ENCODE results near the gene POLQ.
"Not testable (repeated sequence)": the region's sequence is repeated elsewhere in the genome, so short reads cannot be mapped to it uniquely, and the experiment has no call there.

Gene POLQ

DNA sequence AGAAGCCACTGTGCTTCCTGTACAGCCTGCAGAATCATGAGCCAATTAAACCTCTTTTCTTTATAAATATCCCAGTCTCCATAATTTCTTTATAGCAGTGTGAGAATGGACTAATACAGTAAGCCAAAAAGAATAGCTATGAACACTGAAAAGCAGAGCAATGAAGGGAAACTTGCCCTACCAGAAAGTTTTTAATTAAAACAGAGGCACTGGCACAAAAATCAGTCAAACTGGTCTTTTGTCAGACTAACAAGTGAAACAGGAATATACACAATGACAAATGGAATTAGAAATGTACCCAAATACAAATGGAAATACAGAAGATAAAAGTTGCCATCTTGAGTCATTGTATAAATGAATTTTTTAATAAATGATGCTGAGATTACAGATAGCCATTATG is 40.5 kb downstream of the POLQ start:
- DNase-seq, result no peak

DNA sequence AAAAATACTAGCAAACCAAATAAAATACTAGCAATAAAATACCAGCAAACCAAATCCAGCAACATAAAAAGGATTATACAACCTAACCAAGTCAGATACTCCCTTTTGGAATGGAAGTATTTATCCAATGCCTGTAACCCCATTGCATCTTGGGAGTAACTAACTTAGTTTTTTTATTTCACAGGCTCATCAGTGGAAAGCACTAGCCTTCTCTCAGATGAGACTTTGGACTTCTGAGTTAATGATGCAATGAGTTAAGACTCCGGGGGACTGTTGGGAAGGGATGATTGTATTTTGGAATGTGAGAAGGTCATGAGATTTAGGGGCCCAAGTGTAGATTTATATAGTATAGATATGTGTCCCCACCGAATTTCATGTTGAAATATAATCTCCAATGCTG is 41.2 kb downstream of the POLQ start:
- no peak for DNase-seq

DNA sequence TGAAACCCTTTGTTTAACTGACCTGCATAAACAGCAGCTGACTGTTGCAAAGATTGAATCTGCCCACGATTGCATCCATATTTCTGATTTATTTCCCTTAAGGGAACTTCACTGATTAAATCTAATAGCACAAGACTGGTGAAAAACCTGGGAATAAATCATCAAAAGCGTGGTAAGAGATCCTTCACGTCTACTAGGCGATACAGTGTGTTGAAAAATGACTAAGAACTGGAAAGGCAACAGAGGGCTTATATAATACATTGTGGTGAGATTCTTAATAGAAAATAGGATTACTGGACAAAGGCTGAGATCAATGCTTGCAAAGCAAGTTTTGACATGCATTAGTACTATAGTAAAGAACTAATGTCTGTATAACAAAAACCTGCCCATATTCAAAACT is 49.0 kb downstream of the POLQ start:
- no peak for DNase-seq

DNA sequence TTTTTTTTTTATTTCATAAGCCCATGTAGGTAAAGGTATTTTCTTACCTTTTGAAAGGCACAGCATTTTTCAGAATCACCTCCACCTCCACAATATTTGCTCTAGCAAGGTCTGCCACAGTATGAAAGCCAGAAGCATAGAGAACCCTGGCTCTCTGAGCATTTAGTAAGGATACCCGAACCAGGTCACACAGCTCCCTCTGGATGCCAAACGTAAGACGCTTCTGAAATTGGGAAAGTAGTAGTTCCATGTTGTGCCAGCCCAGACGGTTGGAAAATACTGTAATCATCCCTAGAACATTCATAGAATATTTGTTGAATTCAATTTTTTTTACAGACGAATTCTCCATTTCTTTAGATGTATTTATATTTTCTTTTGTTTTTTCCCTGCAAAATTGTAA is 52.4 kb downstream of the POLQ start:
- no peak for DNase-seq

DNA sequence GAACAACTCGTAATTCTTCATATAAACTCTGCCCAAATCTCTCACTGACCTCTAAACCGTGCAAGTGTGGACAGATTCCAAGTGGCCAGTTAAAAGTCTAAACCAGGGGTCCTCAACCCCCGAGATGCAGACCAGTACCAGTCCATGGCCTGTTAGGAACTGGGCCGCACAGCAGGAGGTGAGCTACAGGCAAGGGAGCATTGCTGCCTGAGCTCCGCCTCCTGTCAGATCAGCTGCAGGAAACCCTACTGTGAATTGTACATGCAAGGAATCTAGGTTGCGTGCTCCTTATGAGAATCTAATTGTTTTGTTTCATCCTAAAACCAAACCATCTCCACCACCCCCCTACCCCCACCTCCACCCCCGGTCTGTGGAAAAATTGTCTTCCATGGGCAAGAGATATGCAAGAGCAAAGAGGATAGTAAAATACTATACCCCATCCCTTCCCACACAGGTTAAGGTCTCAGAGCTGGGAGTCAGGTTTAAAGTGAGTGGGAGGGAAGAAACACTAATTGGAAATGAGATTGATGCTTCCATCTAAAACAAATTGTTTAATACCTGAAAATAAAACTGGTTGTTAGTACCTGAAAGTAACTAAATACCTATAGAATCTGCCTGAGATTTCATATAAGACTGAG is 54.0 kb downstream of the POLQ start:
- DNase-seq, result no peak

DNA sequence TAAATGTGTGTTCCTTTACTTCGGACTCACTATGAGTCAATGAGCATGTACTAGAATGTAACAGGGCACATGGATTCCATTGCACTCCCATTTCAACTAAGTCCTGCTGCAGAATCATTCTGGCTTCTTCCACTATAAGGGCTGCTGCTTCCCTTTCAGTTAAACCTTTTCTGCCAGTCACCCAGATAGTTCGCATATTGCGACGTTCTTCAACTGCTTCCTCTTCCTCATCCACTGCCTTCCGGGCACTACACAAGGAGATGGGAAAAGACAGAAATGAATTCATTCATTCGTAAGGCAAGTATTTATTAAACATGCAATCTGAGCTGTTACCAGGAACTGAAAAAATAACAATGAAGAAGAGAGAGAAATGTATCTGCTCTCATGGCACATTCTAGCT is 55.6 kb downstream of the POLQ start:
- DNase-seq, result peak; percentile 7

DNA sequence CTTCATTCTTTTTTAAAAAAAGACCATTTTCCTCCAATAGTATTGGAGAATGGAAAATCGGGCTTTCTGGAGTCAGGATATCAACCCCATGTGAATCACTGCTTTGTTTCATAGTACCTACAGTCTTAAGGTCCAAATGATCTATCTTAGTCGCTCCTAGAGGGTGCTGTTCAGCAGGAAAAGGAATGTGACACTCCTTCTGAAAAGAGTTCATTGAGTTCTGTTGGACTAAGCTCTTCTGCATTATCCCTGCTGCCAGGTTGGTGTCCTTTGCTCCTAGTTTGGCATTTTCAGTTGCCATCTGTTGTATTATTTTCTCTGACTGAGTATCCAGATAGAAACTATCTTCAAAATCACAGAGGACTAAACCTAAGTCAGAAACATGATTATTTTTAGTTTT is 57.2 kb downstream of the POLQ start:
- DNase-seq, result peak; percentile 5

DNA sequence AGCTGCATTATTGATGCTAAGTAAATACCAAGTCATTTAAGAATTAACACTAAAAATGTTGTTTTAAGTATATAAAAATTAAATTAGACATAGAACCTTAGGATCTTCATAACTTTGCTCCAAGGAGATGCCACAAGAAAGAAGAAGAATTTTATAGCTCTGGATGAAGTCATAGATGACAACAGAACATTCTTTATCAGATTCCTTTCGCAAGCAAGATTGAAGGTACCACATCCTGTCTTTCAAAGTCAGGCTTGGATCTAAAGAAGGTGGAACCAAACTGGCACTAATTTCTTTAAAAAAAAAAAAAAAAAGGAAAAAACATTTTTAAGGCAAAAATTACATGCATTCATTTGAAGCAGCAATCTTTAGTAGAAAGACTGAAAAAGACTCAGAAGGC is 62.5 kb downstream of the POLQ start:
- DNase-seq, result peak; percentile 29

DNA sequence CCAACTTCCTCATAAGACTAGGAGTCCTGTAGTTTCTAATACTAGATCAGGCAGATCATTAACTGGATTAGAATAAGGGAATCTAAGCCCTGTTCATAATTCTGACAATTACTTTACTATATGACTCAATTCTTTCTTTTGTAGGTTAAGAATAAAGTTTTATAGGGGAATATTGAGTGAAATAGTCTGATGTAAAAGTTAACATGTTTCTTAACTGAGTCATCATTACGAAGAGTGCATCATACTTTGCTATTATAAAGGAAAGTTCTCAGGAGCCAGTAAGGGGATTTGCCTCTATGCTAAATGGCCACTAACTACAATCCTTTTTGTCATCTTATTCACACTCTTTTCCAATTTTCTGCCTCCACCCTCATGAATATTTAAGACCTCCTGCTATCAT is 63.1 kb downstream of the POLQ start:
- no peak for DNase-seq

DNA sequence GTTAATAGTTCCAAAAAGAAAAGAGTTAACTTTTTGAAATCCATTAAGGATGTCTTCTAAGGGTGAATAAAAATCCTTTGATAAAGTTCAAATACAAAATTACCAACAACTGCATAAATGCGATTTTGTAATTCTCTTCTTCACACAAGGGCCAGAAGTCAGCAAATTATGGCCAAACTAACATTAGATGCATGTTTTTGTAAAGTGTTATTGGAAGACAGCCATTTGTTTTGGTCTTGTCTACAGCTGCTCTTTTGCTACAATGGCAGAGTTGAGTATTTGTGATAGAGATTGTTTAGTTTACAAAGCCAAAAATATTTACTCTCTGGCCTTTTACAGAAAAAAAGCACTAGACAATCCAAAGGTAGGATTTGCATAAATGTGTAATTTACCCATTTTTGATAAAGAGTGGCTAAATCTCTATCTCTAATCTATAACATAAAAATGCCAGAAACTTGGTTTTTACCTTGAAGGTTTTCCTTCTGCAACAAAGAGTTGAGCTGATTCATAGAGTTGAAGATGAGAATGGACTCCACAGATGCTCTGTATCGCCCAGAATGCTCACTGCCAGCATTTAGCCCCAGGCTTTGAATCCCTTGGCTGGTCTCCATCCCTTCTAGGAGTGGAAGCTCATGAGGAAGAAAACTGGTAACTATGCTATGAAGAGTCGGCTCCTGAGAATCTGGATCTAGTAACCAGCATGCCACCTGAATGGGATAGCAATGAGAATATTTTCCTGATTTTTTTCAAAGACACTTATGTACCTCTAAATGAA is 64.5 kb downstream of the POLQ start:
- no peak for DNase-seq

DNA sequence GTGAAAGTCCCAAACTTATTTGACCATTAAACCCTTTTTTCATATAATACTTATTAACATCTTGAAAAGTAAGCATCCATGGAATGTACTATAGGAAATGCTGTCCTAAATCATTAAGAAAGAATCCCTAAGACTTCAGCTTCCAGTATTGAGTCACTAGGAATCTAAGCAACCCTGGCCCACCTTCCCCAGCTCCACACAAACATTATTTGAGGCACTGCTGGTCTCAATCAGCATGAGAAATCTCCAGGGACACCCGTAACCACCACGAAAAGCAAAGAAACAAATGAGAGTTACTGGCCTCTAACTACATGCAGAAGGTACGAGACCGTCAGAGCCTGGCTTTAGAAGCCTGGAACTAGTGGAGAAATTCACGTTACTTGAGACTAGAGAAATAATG is 68.2 kb downstream of the POLQ start:
- no peak for DNase-seq

DNA sequence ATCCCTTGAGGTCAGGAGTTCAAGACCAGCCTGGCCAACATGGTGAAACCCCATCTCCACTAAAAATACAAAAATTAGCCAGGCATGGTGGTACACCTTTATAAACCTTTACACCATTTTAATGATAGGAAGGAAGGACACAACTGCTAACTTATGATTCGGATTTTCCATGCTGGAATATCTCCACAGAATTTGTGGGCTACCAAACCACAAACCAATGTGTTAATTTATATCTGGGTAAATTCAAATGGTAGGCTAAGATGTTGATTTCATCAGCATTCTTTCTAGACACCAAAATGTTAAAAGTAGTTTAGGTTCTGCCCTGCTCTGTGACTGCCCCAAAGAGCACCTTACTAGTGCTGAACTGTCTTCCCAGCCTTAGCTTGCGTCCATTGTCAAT is 72.8 kb downstream of the POLQ start:
- DNase-seq, result no peak

DNA sequence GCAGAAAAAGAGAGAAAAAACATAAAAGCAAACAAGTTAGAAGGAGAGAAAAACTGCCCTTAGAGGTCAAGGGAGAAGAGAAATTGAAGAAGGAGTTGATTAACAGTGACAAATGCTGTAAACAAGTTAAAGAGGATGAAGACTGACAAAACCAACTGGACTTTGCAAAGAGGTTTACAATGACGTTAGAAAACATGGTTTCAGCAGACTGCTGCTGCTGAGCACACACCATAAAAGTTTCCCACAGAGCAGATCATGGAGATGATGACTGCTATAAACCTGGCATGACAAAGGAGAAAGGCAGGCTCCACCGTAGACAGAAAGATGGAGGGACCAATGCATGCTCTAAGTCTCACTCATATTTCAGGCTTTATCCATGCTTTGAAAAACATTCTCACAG is 78.7 kb downstream of the POLQ start:
- no peak for DNase-seq

DNA sequence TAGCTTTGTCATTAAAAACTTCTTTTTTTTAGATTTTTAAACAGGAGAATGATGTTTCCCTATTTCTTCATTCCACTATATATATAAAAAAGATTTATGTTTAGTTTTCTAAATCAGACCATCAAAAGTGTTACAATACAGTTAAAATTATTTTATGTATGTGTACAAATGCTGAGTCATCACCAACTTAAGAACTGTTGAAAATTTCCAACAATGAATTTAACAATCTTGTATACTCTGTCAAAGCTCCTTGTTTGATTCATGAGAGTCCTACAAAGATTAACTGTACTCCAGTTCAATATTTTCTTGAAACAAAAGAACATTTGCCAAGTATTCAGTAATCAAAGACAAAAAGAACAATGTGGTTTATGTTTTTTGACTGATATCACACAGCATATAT is 82.0 kb downstream of the POLQ start:
- DNase-seq, result peak; percentile 16

DNA sequence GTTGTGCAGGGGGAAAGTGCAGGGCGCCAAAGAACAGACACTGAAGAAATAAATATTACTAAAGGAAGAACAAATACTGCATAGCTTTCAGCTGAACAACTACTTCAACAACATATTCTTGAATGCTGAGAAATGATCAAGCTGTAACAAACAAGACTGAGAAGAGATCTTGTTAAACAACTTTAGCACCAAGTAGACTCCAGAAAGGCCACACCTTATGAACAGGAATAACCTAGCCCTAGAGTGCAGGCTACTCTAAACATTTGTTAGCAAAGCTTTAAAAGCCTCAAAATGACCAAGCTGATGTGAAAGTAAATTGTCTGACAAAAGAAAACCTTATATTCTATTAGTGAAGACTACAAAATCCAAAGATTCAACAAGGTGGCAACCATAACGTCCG is 83.2 kb downstream of the POLQ start:
- no peak for DNase-seq

DNA sequence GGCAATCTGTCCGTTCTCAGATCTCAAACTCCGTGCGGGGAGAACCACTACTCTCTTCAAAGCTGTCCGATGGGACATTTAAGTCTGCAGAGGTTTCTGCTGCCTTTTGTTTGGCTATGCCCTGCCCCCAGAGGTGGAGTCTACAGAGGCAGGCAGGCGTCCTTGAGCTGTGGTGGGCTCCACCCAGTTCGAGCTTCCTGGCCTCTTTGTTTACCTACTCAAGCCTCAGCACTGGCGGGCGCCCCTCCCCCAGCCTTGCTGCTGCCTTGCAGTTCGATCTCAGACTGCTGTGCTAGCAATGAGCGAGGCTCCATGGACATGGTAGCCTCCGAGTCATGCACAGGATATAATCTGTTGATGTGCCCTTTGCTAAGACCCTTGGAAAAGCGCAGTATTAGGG is 94.0 kb downstream of the POLQ start:
- DNase-seq, result not testable (repeated sequence)

DNA sequence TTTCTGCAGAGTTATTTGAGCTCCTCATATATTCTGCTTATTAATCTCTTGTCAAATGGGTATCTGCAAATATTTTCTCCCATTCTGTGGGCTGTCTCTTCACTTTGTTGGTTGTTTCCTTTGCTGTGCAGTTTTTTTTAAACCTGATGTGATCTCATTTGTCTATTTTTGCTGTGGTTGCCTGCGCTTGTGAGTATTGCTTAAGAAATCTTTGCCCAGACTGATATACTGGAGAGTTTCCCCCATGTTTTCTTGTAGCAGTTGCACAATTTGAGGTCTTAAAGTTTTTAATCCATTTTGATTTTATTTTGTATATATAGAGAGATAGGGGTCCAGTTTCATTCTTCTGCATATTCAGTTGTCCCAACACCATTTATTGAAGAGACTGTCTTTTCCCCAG is 102.3 kb downstream of the POLQ start:
- no peak for DNase-seq

DNA sequence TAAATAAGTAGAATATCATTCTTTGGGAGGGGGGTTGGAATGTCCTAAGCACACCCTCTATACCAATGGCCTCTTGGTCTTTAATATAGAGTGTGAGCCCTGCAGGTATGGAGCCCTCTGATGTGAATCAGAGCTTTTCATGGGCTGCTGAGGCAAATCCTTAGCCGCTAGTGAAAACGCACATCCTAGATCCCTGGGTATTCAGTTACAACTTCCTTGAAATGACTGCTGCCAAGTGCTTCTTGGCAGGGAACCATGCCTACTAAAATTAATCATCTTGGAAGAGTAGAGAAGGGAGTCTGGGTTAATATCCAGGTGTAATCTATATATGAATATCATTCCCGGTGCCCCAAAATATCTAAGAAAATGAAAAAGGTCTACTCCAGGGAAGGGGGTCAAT is 109.1 kb downstream of the POLQ start:
- no peak for DNase-seq

DNA sequence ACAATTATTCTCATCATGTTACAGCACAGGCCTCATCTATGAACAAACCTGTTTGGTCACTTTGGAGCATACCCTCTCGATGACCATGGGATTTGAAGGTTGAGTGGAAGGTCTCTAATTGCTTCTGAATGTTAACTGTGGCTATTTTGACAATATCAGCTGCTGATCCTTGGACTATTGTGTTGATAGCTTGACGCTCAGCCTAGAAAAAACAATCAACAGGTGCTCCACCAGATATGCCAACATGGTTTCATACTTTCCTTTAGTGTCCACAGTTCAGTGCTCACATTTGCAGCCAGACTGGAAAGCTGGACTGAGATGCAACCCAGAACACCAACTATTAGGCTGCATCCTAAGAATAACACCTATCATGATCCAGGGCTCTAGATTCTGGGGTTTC is 109.7 kb downstream of the POLQ start:
- DNase-seq, result no peak

DNA sequence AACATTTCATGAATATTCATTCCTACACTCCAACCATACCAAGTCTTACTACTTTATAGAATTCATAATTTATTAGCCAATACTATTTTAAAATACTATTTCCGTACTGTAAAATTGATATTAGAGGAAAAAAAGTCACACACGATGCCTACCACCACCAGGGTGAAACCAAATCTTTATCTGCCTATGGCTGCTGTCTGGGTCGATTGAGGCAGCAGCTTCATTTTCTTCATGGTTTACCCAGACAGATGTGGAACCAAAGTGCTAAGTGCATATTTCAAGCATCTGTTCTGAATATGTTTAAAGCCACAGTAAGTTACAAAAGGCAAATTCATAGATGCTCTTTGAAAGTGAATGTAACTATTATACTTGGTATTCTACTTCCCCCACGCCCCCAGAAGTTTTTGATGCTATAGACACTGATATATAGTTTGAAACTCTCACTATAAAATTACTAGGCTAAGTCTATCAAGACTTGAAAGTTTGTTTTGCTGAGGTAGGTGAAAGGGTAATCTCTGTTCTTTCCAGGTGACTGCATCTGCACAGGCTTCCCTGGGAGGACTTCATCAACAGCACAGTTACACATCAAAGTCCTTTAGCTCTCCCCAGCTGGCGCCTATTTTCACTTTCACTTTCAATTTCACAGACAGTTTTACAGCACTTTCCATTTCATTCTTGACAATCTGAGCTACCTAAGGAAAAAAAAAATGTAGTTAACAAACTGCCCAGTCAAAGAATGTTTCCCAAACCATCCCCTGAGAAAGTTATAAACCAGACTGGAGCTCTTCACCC is 113.9 kb downstream of the POLQ start:
- peak; percentile 38 for DNase-seq

DNA sequence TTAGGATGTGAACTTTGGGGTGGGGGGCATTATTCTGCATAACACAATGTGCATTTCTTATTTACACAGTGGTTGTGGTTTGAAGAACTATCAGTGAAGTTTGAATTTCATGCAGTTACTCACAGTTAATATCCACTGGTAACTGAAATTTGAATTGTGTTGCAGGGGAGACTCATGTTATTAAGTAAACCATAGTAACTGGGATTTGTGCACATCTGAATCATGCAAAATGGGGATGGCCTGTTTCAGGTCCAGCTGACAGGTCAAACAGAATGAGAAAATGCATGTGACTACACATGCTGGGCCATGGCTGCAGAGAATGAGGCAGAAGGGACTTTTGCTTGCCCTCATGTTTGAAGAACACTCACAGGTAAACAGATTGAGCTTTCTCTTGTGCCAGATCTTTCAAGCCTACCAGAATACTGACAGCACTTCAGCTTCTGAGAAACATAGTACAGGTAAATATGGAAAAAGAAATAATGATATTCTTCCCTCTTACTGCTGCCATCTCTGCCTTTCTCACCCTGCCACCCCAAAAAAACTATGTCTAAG is 115.0 kb downstream of the POLQ start:
- DNase-seq, result no peak

DNA sequence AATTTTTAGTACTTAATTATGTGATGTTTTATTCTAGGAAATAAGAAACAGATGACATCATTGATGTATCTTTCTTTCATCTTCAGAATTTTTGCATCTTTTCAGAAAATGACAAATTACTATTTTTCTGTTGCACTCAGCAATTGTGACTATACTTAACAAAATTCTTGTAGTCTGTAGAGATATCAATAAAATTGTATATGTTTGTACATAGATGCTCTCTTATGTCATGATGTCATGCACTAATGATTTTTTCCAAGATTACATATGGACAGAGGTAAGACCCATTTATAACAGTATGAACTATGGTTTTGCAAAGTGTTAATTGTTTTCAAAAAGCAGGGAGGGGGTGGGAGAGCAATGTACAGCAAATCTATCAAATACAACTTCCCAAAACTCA is 121.2 kb downstream of the POLQ start:
- DNase-seq, result no peak

DNA sequence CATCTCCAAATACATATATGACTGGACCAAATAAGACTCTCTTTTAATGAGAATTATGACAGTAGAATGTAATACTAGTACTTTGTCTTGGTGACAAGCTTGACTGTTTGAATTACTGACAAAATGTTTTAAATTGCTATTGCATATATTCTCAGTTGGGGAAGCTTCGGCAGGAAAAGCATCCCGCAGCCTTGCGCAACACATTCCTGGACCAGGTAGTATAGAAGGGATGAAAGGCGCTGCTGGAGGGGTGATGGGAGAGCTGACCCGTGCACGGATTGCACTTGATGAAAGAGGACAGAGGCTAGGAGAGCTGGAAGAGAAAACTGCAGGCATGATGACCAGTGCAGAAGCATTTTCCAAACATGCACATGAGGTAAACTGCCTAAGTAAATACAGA is 127.6 kb downstream of the POLQ start:
- DNase-seq, result no peak

DNA sequence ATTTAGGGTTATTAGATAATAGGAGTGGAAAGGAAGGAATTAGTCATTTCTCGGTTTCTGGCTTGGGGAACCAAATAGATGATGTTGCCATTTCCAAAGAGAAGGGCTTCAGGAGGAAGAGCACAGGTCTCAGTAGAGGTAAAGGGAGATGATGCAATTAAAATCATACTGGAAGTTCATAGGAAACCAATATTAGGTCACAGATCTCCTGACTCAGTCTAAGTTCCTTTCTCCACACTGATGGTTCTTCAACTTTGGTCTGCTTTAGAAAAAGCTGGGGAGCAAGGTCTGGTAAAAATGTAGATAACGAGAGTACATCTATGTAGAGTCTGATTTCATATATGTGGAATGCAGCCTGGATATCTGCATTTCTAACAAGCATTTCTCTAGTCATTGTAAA is 130.9 kb downstream of the POLQ start:
- no peak for DNase-seq

Measured in hematopoietic multipotent progenitor cell treated with erythropoietin and hydrocortisone succinate and interleukin-3 and kit ligand, for 6 days (in vitro differentiated cells).